ENCODE results near the gene HESX1. TPM values are rescaled to one million over a fixed set of nuclear protein-coding genes. Genes with fewer than 3 reads are reported as not detected.

The HESX1 gene
- total and polyA plus RNA-seq, 2 of the 8 experiments (the other 6 are each of a cell fraction or from before 2014, with no cell fraction given) = 7.1 to 12.0 TPM

DNA sequence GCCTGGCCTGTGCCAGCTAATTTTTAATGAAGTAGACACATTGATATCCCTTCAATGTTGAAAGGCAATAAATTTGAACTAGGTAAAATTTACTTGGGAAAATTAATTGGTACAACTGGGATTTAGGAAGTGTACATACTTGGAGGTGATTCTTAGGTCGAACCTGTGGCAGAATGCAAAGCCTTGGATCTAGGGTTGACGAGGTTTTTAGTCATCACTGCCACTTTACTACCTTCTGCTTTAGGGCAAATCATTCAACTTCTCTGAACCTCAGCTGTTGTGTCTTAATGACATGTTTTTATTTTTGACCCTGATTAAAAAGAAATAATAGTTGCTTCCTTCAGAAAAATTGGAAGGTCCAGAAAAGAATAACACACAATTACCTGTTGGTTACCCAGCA is 30.2 kb upstream of the HESX1 start:
- H3K27ac ChIP-seq (ENCODE audit: low read depth, low read length) = no peak overlapping the region
- TF ChIP-seq MAFK (IDR thresholded peaks at IDR 0.05; ENCODE audit: low read depth, low read length) (no peak), KDM4A (IDR thresholded peaks at IDR 0.05; ENCODE audit: low read depth, low read length, severe bottlenecking) (no peak)
- DNase-seq (ENCODE audit: low read depth in 1 of 2, low spot score in 2 of 2) (no peak), FAIRE-seq (no peak)
- ChIA-PET CTCF (ENCODE audit: partially characterized antibody) (no interaction called here), POLR2A (ENCODE audit: partially characterized antibody) (no interaction called here)
- H4K20me1 ChIP-seq (replicated peaks in 1 of 2; ENCODE audit: control insufficient read depth in 1 of 2, insufficient read depth in 2 of 2, low read length in 2 of 2) = peaks cover 2 to 3% of the 10 kb centered on the region in 2 experiments
- no peaks in the 10 kb centered on the region for H3K36me3 ChIP-seq (ENCODE audit: control insufficient read depth in 2 of 4, insufficient read depth in 4 of 4, low read length in 3 of 4)
- peaks cover 0 to 32% of the 10 kb centered on the region in 2 experiments; a peak in 2 of 4 replicates for H3K79me2 ChIP-seq (ENCODE audit: control insufficient read depth in 1 of 2, insufficient read depth in 2 of 2, low read length in 2 of 2)
- H3K14ac ChIP-seq (ENCODE audit: insufficient read length) = no peak overlapping the region
- no peak overlapping the region for H3K4ac ChIP-seq (replicated peaks; ENCODE audit: insufficient read length, low read depth, low read length)
- H2AK5ac ChIP-seq (ENCODE audit: low read depth, low read length) = no peak overlapping the region
- no peak overlapping the region for H2BK20ac ChIP-seq (ENCODE audit: low read length)
- peaks cover 5% of the 10 kb centered on the region; the same call in 1 of the 2 replicates for H3K23me2 ChIP-seq (ENCODE audit: low read depth, low read length)
- H4K91ac ChIP-seq (replicated peaks; ENCODE audit: insufficient read length, low read length) = no peak overlapping the region
- H2AFZ ChIP-seq (ENCODE audit: low read length) = no peak overlapping the region
- no peak overlapping the region for H3K9ac ChIP-seq (replicated peaks in 1 of 4; ENCODE audit: extremely low read depth in 1 of 4, low read depth in 3 of 4, low read length in 3 of 4)
- no peak overlapping the region for H3K4me3 ChIP-seq (ENCODE audit: extremely low read depth in 1 of 4, insufficient read depth in 2 of 4, low read depth in 3 of 4, low read length in 4 of 4)
- no peak overlapping the region for H4K8ac ChIP-seq (ENCODE audit: extremely low read depth, insufficient read depth, low read length)
- peaks cover 0 to 2% (median 0%) of the 10 kb centered on the region in 4 experiments; a peak in 1 of 7 replicates for H3K27me3 ChIP-seq (replicated peaks in 1 of 4; ENCODE audit: control insufficient read depth in 3 of 4, extremely low read depth in 1 of 4, insufficient read depth in 3 of 4, low read length in 3 of 4)
- H3K79me1 ChIP-seq (ENCODE audit: low read depth, low read length) = no peaks in the 10 kb centered on the region
- H2BK120ac ChIP-seq (replicated peaks; ENCODE audit: low read depth, low read length) = no peak overlapping the region
- WGBS, 2 experiments (ENCODE audit: extremely low coverage in 1 of 2, insufficient coverage in 1 of 2, insufficient read length in 1 of 2, insufficient replicate concordance in 2 of 2, low coverage in 1 of 2, low lambda C conversion rate in 2 of 2, missing lambda C conversion rate in 1 of 2) = 93% methylated on average over 2 of the region's 2 CpGs; no CpG with 5 or more reads in 1 of the 2 experiments
- H4K5ac ChIP-seq (ENCODE audit: insufficient read length, low read depth, low read length) = no peak overlapping the region
- no peak overlapping the region for H2BK5ac ChIP-seq (ENCODE audit: low read depth, low read length)
- no peak overlapping the region for H3K4me2 ChIP-seq (ENCODE audit: insufficient read depth in 1 of 2, low read depth in 2 of 2, low read length in 2 of 2)
- no peak overlapping the region for H3K18ac ChIP-seq (ENCODE audit: extremely low read depth, low read length)
- H2BK12ac ChIP-seq (ENCODE audit: low read depth, low read length) = no peak overlapping the region
- H3K9me3 ChIP-seq (ENCODE audit: insufficient read depth in 2 of 2, low read depth in 1 of 2, low read length in 1 of 2) = no peaks in the 10 kb centered on the region
- no peak overlapping the region for H2BK15ac ChIP-seq (ENCODE audit: low read length)
- no peak overlapping the region for H3K23ac ChIP-seq (ENCODE audit: insufficient read length)
- peaks cover 0 to 3% (median 1%) of the 10 kb centered on the region in 4 experiments; a peak in 2 of 7 replicates for H3K4me1 ChIP-seq (replicated peaks in 1 of 4; ENCODE audit: control insufficient read depth in 3 of 4, insufficient read depth in 4 of 4, low read length in 3 of 4)
- no peak overlapping the region for H3K56ac ChIP-seq (replicated peaks; ENCODE audit: insufficient read length, low read depth, low read length)

Data from H1 (cell line).